ENCODE measurements around the gene MED12L. TPM values are rescaled to one million over a fixed set of nuclear protein-coding genes. Genes with fewer than 3 reads are reported as not detected.

Gene MED12L
- total RNA-seq, 1 donor, result 2.2 TPM

- Histone ChIP-seq H3K27ac (ENCODE audit: low read depth, low read length) (no peak overlapping the region), H3K4me2 (ENCODE audit: insufficient read depth, low read length) (no peak overlapping the region), H2AFZ (ENCODE audit: low read length) (no peak overlapping the region), H4K20me1 (ENCODE audit: insufficient read depth, low read length) (no peaks in the 10 kb centered on the region), H3K4me1 (ENCODE audit: insufficient read depth, low read length) (no peaks in the 10 kb centered on the region), H3K36me3 (ENCODE audit: insufficient read depth, low read length) (no peaks in the 10 kb centered on the region), H3K27me3 (ENCODE audit: insufficient read depth, low read length) (peaks cover 28% of the 10 kb centered on the region), H3K4me3 (ENCODE audit: insufficient read depth, low read length) (no peak overlapping the region), H3K79me2 (ENCODE audit: insufficient read depth, low read length) (no peaks in the 10 kb centered on the region), H3K9me3 (ENCODE audit: low read depth, low read length) (no peaks in the 10 kb centered on the region)
- TF ChIP-seq CTCF (IDR thresholded peaks at IDR 0.05; ENCODE audit: extremely low read depth, low read depth, low read length), result no peak
- DNase-seq (ENCODE audit: insufficient read length, low spot score, missing footprints), result no peak
These were observed 6.4 kb downstream of the MED12L start for GRCh38 chr3:151091685-151092345.

GRCh38 chr3:151093148-151093547, 7.7 kb downstream of the MED12L start:
- no peak overlapping the region for H3K4me2 ChIP-seq (ENCODE audit: insufficient read depth, low read length)
- H4K20me1 ChIP-seq (ENCODE audit: insufficient read depth, low read length), result no peaks in the 10 kb centered on the region
- peaks cover 16% of the 10 kb centered on the region for H3K27me3 ChIP-seq (ENCODE audit: insufficient read depth, low read length)
- H3K79me2 ChIP-seq (ENCODE audit: insufficient read depth, low read length), result no peaks in the 10 kb centered on the region
- no peak for TF ChIP-seq CTCF (IDR thresholded peaks at IDR 0.05; ENCODE audit: extremely low read depth, low read depth, low read length)
- H3K27ac ChIP-seq (ENCODE audit: low read depth, low read length), result no peak overlapping the region
- H3K36me3 ChIP-seq (ENCODE audit: insufficient read depth, low read length), result no peaks in the 10 kb centered on the region
- H3K4me3 ChIP-seq (ENCODE audit: insufficient read depth, low read length), result no peak overlapping the region
- no peak for DNase-seq (ENCODE audit: insufficient read length, low spot score, missing footprints)
- no peak overlapping the region for H2AFZ ChIP-seq (ENCODE audit: low read length)
- H3K9me3 ChIP-seq (ENCODE audit: low read depth, low read length), result no peaks in the 10 kb centered on the region
- H3K4me1 ChIP-seq (ENCODE audit: insufficient read depth, low read length), result no peaks in the 10 kb centered on the region

DNA sequence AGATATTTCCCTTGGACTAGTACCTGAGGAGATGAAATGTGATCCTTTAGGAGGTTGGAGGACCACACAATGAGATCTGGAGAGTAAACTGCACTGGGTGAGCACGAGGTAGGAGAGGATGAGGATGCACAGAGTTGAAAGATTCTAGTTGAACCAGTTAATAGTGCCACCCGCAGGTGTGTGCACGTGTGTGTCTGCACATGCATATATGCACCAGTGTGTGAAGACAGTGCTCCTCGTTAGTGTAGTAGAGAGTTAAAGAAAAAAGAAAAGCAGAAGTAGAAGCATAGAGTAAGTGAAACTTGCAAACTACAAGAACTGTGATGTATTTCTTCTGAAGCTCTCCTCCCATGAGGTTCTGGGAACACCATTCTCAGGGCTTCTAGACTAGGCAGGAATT, 8.4 kb downstream of the MED12L start:
- H3K27me3 ChIP-seq (ENCODE audit: insufficient read depth, low read length), result peaks cover 15% of the 10 kb centered on the region
- H2AFZ ChIP-seq (ENCODE audit: low read length), result no peak overlapping the region
- no peak overlapping the region for H3K4me3 ChIP-seq (ENCODE audit: insufficient read depth, low read length)

DNA sequence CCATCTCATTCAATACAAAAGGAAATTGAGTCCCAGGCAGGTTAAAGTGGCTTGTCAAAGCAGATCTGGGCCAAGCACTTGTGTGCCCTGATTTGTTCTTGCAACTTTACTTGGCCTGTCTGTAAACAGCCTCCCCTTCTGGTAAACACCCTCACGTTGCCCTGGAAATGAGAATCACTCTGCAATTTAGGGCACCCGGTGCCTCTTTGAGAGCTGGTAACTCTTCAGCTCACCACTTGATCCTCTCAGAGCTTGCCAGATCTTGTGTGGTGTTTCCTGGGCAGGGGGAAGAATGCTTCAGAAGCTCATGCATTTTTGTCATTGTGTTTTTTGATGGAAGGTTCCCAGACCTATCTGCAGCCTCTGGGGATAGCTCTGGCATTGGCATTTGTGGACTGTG, 11.3 kb downstream of the MED12L start:
- Histone ChIP-seq H3K4me2 (ENCODE audit: insufficient read depth, low read length) (no peak overlapping the region), H3K27ac (ENCODE audit: low read depth, low read length) (no peak overlapping the region), H3K79me2 (ENCODE audit: insufficient read depth, low read length) (no peaks in the 10 kb centered on the region), H3K4me1 (ENCODE audit: insufficient read depth, low read length) (no peaks in the 10 kb centered on the region), H3K27me3 (ENCODE audit: insufficient read depth, low read length) (peaks cover 27% of the 10 kb centered on the region), H3K9me3 (ENCODE audit: low read depth, low read length) (no peaks in the 10 kb centered on the region), H3K4me3 (ENCODE audit: insufficient read depth, low read length) (no peak overlapping the region), H2AFZ (ENCODE audit: low read length) (no peak overlapping the region), H3K36me3 (ENCODE audit: insufficient read depth, low read length) (no peaks in the 10 kb centered on the region), H4K20me1 (ENCODE audit: insufficient read depth, low read length) (no peaks in the 10 kb centered on the region)
- no peak for TF ChIP-seq CTCF (IDR thresholded peaks at IDR 0.05; ENCODE audit: extremely low read depth, low read depth, low read length)
- no peak for DNase-seq (ENCODE audit: insufficient read length, low spot score, missing footprints)

More for the DNA sequence above, 8.4 kb downstream of the MED12L start:
- Histone ChIP-seq H3K4me2 (ENCODE audit: insufficient read depth, low read length) (no peak overlapping the region), H3K79me2 (ENCODE audit: insufficient read depth, low read length) (no peaks in the 10 kb centered on the region), H4K20me1 (ENCODE audit: insufficient read depth, low read length) (no peaks in the 10 kb centered on the region), H3K4me1 (ENCODE audit: insufficient read depth, low read length) (no peaks in the 10 kb centered on the region), H3K36me3 (ENCODE audit: insufficient read depth, low read length) (no peaks in the 10 kb centered on the region), H3K27ac (ENCODE audit: low read depth, low read length) (no peak overlapping the region), H3K9me3 (ENCODE audit: low read depth, low read length) (no peaks in the 10 kb centered on the region)
- TF ChIP-seq CTCF (IDR thresholded peaks at IDR 0.05; ENCODE audit: extremely low read depth, low read depth, low read length), result no peak
- DNase-seq (ENCODE audit: insufficient read length, low spot score, missing footprints), result no peak
